Measurements from ENCODE around the gene KRTAP21-3. TPM values are rescaled to one million over a fixed set of nuclear protein-coding genes. Genes with fewer than 3 reads are reported as not detected.

Gene KRTAP21-3
- total RNA-seq, 1 experiment from 2014 or later: not detected

DNA sequence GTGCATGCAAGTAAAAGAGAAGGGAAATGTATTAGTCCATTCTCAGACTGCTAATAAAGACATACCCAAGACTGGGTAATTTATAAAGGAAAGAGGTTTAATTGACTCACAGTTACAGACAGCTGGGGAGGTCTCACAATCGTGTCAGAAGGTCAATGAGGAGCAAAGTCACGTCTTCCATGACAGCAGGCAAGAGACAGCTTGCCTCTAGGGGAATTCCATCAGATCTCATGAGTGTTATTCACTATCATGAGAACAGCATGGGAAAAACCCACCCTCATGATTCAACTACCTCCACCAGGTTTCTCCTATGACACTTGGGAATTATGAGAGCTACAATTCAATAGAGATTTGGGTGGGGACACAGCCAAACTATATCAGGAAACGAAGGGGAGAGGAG is 8.1 kb downstream of the KRTAP21-3 start:
- no peak for DNase-seq (ENCODE audit: low read depth, low spot score)
- no peak for TF ChIP-seq POLR2AphosphoS5 (IDR thresholded peaks at IDR 0.05; ENCODE audit: low read depth, low read length)
- no peak for TF ChIP-seq SIN3A (IDR thresholded peaks at IDR 0.05; ENCODE audit: borderline replicate concordance, insufficient read depth, low read depth, low read length)
- TF ChIP-seq, protein P1, sequence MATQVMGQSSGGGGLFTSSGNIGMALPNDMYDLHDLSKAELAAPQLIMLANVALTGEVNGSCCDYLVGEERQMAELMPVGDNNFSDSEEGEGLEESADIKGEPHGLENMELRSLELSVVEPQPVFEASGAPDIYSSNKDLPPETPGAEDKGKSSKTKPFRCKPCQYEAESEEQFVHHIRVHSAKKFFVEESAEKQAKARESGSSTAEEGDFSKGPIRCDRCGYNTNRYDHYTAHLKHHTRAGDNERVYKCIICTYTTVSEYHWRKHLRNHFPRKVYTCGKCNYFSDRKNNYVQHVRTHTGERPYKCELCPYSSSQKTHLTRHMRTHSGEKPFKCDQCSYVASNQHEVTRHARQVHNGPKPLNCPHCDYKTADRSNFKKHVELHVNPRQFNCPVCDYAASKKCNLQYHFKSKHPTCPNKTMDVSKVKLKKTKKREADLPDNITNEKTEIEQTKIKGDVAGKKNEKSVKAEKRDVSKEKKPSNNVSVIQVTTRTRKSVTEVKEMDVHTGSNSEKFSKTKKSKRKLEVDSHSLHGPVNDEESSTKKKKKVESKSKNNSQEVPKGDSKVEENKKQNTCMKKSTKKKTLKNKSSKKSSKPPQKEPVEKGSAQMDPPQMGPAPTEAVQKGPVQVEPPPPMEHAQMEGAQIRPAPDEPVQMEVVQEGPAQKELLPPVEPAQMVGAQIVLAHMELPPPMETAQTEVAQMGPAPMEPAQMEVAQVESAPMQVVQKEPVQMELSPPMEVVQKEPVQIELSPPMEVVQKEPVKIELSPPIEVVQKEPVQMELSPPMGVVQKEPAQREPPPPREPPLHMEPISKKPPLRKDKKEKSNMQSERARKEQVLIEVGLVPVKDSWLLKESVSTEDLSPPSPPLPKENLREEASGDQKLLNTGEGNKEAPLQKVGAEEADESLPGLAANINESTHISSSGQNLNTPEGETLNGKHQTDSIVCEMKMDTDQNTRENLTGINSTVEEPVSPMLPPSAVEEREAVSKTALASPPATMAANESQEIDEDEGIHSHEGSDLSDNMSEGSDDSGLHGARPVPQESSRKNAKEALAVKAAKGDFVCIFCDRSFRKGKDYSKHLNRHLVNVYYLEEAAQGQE (IDR thresholded peaks at IDR 0.05; ENCODE audit: insufficient read depth in 1 of 2, low read depth in 2 of 2, low read length in 1 of 2): no peak
- TF ChIP-seq, protein P2, sequence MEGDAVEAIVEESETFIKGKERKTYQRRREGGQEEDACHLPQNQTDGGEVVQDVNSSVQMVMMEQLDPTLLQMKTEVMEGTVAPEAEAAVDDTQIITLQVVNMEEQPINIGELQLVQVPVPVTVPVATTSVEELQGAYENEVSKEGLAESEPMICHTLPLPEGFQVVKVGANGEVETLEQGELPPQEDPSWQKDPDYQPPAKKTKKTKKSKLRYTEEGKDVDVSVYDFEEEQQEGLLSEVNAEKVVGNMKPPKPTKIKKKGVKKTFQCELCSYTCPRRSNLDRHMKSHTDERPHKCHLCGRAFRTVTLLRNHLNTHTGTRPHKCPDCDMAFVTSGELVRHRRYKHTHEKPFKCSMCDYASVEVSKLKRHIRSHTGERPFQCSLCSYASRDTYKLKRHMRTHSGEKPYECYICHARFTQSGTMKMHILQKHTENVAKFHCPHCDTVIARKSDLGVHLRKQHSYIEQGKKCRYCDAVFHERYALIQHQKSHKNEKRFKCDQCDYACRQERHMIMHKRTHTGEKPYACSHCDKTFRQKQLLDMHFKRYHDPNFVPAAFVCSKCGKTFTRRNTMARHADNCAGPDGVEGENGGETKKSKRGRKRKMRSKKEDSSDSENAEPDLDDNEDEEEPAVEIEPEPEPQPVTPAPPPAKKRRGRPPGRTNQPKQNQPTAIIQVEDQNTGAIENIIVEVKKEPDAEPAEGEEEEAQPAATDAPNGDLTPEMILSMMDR (IDR thresholded peaks at IDR 0.05): no peak
- no peak for TF ChIP-seq TCF7L2 (IDR thresholded peaks at IDR 0.05; ENCODE audit: low read depth, low read length)
- H3K27ac ChIP-seq (ENCODE audit: low read length): no peak overlapping the region
- H3K9me3 ChIP-seq (ENCODE audit: control insufficient read depth, insufficient read depth, low read depth, low read length): no peaks in the 10 kb centered on the region
- no peak overlapping the region for H3K4me3 ChIP-seq (ENCODE audit: low read depth in 2 of 2, low read length in 2 of 2)
- ATAC-seq: no peak
- CTCF ChIA-PET: no interaction called here
- POLR2A ChIA-PET: no interaction called here
- H3K27me3 ChIP-seq (ENCODE audit: control insufficient read depth, insufficient read depth, low read length): no peaks in the 10 kb centered on the region
- no peaks in the 10 kb centered on the region for H3K36me3 ChIP-seq (ENCODE audit: control insufficient read depth, insufficient read depth, low read length)
- BruUV-seq (replicated peaks): no TSS peak
- intact Hi-C loops (cut with micrococcal nuclease; ENCODE audit: unreplicated experiment) (no loop called here), in situ Hi-C loops (cut with HindIII; ENCODE audit: low pct_unique_long_range_greater_than_20kb, low sequenced_read_pairs) (no loop called here)
- no peaks in the 10 kb centered on the region for H3K4me1 ChIP-seq (ENCODE audit: control insufficient read depth, insufficient read depth, low read length)

DNA sequence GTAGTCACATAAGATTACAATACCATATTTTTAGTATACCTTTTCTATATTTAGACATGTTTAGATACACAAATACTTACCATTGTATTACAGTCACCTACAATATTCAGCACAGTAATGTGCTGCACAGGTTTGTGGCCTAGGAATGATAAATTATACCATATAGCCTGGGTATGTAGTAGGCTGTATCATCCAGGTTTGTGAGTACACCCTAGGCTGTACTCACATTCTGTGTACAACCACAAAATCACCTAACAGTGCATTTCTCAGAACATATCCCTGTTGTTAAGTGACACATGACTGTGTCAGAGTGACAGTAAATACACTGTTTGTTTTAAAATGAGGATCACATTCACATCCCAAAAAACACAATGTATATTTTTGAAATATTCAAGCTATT is 11.2 kb downstream of the KRTAP21-3 start:
- Histone ChIP-seq H3K9me3 (ENCODE audit: control insufficient read depth, insufficient read depth, low read depth, low read length) (no peaks in the 10 kb centered on the region), H3K27me3 (ENCODE audit: control insufficient read depth, insufficient read depth, low read length) (no peaks in the 10 kb centered on the region), H3K4me1 (ENCODE audit: control insufficient read depth, insufficient read depth, low read length) (no peaks in the 10 kb centered on the region), H3K4me3 (ENCODE audit: low read depth in 2 of 2, low read length in 2 of 2) (no peak overlapping the region), H3K36me3 (ENCODE audit: control insufficient read depth, insufficient read depth, low read length) (no peaks in the 10 kb centered on the region), H3K27ac (ENCODE audit: low read length) (no peak overlapping the region)
- DNase-seq (ENCODE audit: low read depth, low spot score) (no peak), ATAC-seq (no peak)
- in situ Hi-C loops (cut with HindIII; ENCODE audit: low pct_unique_long_range_greater_than_20kb, low sequenced_read_pairs) (no loop called here), intact Hi-C loops (cut with micrococcal nuclease; ENCODE audit: unreplicated experiment) (no loop called here)
- CTCF ChIA-PET: no interaction called here
- TF ChIP-seq TCF7L2 (IDR thresholded peaks at IDR 0.05; ENCODE audit: low read depth, low read length) (no peak), SIN3A (IDR thresholded peaks at IDR 0.05; ENCODE audit: borderline replicate concordance, insufficient read depth, low read depth, low read length) (no peak), POLR2AphosphoS5 (IDR thresholded peaks at IDR 0.05; ENCODE audit: low read depth, low read length) (no peak)
- TF ChIP-seq, protein P1 (IDR thresholded peaks at IDR 0.05; ENCODE audit: insufficient read depth in 1 of 2, low read depth in 2 of 2, low read length in 1 of 2): no peak
- TF ChIP-seq, protein P2 (IDR thresholded peaks at IDR 0.05): no peak
- POLR2A ChIA-PET: no interaction called here
- BruUV-seq (replicated peaks): no TSS peak

All from Panc1 (cell line).